HG03108 (cell line): ENCODE data around the gene CNOT11.

Source experiments
- ATAC-seq: cut with Tn5 transposase; IDR thresholded peaks from one replicate; pipeline ENCODE4 v1.9.1; 2021; ENCODE audit warnings: moderate library complexity; ENCODE audit not compliant: unreplicated experiment

The CNOT11 gene

GRCh38 chr2:101274142-101274541 is 21.5 kb downstream of the CNOT11 start:
- no peak for ATAC-seq

- ATAC-seq = no peak
These were observed 24.4 kb downstream of the CNOT11 start for GRCh38 chr2:101277111-101277510.

GRCh38 chr2:101278925-101279324 is 26.2 kb downstream of the CNOT11 start:
- ATAC-seq = no peak

- no peak for ATAC-seq
These were observed 28.8 kb downstream of the CNOT11 start for GRCh38 chr2:101281482-101281881.

GRCh38 chr2:101282980-101283379 is 30.3 kb downstream of the CNOT11 start:
- no peak for ATAC-seq

GRCh38 chr2:101286684-101287083 is 34.0 kb downstream of the CNOT11 start:
- no peak for ATAC-seq

GRCh38 chr2:101287303-101287702 is 34.6 kb downstream of the CNOT11 start:
- ATAC-seq = no peak

GRCh38 chr2:101290711-101291110 is 38.0 kb downstream of the CNOT11 start:
- no peak for ATAC-seq

DNA sequence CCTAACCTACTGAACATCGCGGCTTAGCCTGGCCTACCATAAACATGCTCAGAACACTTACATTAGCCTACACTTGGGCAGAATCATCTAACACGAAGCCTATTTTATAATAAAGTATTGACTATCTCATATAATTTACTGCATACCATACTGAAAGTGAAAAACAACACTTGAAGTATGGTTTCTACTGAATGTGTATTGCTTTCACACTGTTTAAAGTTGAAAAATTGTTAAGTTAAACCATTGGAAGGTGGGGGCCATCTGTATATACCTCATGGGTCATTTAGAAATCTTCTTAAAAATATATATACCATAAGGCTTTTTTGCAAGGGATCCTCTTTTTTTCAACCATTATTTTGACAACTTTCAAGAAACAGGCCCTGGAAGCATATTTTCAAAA is 39.3 kb downstream of the CNOT11 start:
- no peak for ATAC-seq

GRCh38 chr2:101293544-101293943 is 40.9 kb downstream of the CNOT11 start:
- ATAC-seq = no peak

DNA sequence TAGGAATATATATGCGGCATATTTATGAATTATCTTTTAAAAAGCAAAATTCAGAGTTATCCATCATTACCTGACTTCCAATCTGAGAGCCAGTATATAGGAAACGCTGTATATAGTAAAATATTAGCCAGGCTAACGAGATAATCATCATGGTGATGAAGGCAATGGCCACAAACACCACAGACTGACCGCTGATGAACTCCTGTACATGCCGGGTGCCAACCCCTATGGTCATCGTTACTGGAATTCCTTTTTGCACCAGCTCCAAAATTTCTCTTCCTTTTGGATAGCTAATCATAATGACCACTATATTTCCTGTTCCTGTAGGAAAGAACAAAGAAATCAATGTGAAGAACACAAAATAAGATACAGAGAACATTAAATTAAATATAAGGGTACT is 42.2 kb downstream of the CNOT11 start:
- no peak for ATAC-seq

DNA sequence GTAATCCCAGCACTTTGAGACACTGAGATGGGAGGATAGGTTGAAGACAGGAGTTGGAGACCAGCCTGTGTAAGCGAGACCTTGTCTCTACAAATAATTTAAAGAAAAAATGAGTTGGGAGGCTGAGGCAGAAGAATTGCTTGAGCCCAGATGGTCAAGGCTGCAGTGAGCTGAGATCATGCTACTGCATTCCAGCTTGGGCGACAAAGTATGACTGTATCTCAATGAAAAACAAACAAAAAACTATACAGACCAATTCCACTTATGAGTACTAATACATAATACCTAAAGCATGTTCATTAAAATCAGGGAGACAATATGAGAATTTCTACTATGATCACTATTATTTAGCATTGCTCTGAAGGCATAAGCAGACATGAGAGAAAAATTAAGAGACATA is 43.2 kb downstream of the CNOT11 start:
- no peak for ATAC-seq

DNA sequence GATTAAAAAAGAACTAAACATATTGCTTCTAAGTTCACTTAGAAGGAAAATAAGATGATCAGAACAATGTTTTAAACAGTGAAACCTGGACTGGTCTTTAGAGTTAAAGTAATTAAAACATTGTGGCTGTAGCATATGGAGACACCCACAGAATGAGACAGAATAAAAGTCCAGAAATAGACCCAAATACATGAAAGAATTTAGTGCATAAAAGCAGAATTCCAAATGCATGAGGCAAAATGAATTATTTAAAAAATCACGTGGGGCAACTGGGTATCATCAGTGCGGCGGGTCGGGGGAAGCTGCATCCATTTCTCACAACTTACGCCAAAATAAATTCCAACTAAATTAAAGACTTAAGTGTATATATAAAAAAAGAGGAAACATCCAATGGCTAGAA is 43.7 kb downstream of the CNOT11 start:
- no peak for ATAC-seq

GRCh38 chr2:101297383-101297782 is 44.7 kb downstream of the CNOT11 start:
- no peak for ATAC-seq

DNA sequence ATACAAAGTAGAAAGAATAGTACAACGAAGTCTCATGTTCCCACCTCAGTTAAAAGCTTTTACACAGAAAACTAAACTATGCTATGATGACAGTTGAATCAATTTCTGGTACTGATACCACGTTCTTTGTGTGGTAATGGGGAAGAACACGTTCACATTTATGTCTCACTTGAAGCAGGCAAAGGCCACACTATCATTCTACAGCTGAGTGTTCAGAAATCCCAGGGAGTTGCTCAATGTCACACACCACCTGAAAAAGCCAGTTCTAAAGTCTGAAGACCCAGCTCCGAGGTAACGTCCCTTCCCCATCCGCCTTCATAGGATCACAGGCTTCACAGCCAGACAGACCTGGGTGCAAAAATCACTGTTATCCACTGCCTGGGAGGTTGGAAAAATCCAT is 46.9 kb downstream of the CNOT11 start:
- no peak for ATAC-seq

DNA sequence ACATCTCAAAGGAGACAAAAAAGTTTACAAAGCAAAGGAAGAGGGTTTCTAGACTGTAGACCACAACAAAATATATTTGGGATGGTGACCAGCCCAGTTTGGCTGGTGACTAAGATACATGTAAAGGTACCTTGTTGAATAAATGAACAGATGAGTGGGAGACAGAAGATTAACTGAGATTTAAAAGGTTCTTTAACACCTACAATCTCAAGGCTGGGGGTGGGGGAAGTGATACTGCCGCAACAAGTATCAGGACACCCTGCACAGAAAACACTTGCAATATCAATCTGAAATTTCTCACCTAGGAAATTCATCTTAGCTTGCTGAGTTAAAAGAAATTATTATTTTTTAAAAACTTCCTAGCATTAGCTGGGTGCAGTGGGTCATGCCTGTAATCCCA is 47.5 kb downstream of the CNOT11 start:
- ATAC-seq = no peak

GRCh38 chr2:101300836-101301235 is 48.1 kb downstream of the CNOT11 start:
- ATAC-seq = no peak

GRCh38 chr2:101302016-101302415 is 49.3 kb downstream of the CNOT11 start:
- no peak for ATAC-seq

DNA sequence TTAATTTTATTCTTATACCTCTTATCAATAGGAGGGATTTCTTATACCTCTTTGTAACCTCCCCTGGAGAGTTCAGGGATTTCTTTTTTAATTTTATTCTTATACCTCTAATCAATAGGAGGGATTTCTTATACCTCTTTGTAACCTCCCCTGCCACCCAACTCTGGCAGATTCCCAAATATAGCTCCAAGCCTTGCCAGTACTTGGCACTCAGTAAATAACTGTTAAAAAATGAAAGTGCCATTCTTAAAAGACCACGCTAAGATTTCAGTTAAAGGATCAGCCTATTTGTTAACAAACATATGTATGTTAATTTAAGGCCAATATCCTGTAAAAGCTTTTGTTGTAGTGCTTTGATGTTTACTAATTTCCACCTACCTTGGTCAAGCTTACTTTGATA is 51.0 kb downstream of the CNOT11 start:
- ATAC-seq = no peak

GRCh38 chr2:101305035-101305434 is 52.3 kb downstream of the CNOT11 start:
- no peak for ATAC-seq

GRCh38 chr2:101305492-101306078 is 52.9 kb downstream of the CNOT11 start:
- no peak for ATAC-seq

DNA sequence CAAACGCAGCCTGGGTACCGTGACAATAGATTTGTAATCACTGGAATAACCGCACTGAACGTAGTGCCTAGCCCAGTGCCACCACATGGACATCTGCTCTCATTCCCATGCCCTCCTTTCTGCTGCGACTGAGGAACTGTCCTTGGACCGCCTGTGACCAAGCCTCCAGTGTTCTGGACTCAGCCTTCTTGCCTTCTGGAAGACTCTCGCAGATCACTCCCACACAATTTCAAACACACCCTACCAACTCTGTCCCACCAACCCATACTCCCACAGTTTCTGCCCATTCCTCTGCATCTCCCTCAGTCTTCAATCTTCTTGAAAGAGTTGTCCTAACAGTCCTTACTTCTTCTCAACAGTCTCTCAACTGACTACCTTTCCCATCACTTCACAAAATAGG is 53.7 kb downstream of the CNOT11 start:
- no peak for ATAC-seq

DNA sequence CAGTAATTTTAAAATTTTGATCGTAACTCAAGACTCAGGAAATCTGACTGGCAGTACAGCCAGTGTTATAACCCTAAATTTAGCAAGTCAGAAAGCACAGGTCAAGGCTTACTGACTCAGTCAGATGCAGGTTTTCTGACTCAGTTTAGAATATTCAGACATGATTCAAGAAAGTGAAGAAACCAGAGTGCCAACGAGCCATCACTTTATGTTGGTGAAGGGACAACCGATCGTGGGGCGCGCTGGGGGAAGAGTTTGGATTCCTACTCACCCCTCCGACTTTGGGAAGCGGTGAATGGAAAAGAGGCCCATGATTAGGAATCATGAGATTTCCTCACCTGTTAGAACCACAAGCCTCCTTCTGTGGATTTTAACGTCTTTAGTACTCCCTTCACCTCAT is 54.8 kb downstream of the CNOT11 start:
- no peak for ATAC-seq
